Karpas-422 (cell line): ENCODE measurements around the gene CAMSAP1. TPM values are rescaled to one million over a fixed set of nuclear protein-coding genes. Genes with fewer than 3 reads are reported as not detected.

Experiments
- DNase-seq: peaks from one replicate; pipeline ENCODE4 v3.0.0-alpha.2; 2015
- H2AFZ ChIP-seq: fragments of 200-600 bp; sonication (generic); 2 replicates; pipeline ENCODE4 v1.6.1; 2014; ENCODE audit warnings: antibody characterized with exemption, low read length, mixed read lengths
- H3K27ac ChIP-seq: fragments of 200-600 bp; sonication (generic); 2 replicates; pipeline ENCODE4 v1.5.1; 2014; ENCODE audit warnings: mild to moderate bottlenecking, low read length, moderate library complexity
- H3K27me3 ChIP-seq: fragments of 200-600 bp; sonication (generic); 2 replicates; pipeline ENCODE4 v1.6.1; 2014; ENCODE audit warnings: low read length, mixed read lengths
- H3K36me3 ChIP-seq: fragments of 200-600 bp; sonication (generic); 2 replicates; pipeline ENCODE4 v1.6.1; 2014; ENCODE audit warnings: low read length, mixed read lengths; ENCODE audit not compliant: insufficient read depth
- H3K4me1 ChIP-seq: fragments of 200-600 bp; sonication (generic); 2 replicates; pipeline ENCODE4 v1.6.1; 2014; ENCODE audit warnings: mild to moderate bottlenecking, low read length, mixed read lengths
- H3K4me2 ChIP-seq: fragments of 200-600 bp; sonication (generic); 2 replicates; pipeline ENCODE4 v1.6.1; 2014; ENCODE audit warnings: low read length, low read depth, mild to moderate bottlenecking; ENCODE audit not compliant: poor library complexity, severe bottlenecking
- H3K4me3 ChIP-seq: fragments of 200-600 bp; sonication (generic); 2 replicates; pipeline ENCODE4 v1.5.1; 2014; ENCODE audit warnings: mild to moderate bottlenecking, antibody characterized with exemption, low read length, mixed read lengths
- H3K79me2 ChIP-seq: fragments of 200-600 bp; sonication (generic); 2 replicates; pipeline ENCODE4 v1.6.1; 2014; ENCODE audit warnings: mild to moderate bottlenecking, low read length, mixed read lengths
- H3K9ac ChIP-seq: fragments of 200-600 bp; sonication (generic); 2 replicates; pipeline ENCODE4 v1.6.0; 2014; ENCODE audit warnings: low read length
- H3K9me2 ChIP-seq: fragments of 200-600 bp; sonication (generic), shearing (Covaris generic); replicated peaks from 2 replicates; pipeline ENCODE4 v1.6.0; 2014; ENCODE audit warnings: mild to moderate bottlenecking, low read length, moderate library complexity; ENCODE audit not compliant: insufficient read depth
- H3K9me3 ChIP-seq: fragments of 300-700, 200-600 bp; sonication (generic); 2 replicates; pipeline ENCODE4 v1.6.1; 2014; ENCODE audit warnings: low read length, mixed read lengths
- H4K20me1 ChIP-seq: fragments of 200-600 bp; sonication (generic); 2 replicates; pipeline ENCODE4 v1.6.1; 2014; ENCODE audit warnings: mild to moderate bottlenecking, antibody characterized with exemption, low read length, low read depth; ENCODE audit not compliant: insufficient read depth
- total RNA-seq: library from RNA; depleted of rRNA; stranded (reverse); fragments of >200 nt; shearing (Covaris generic); gene quantifications from 2 replicates; pipeline ENCODE4 v1.2.3, GENCODE V29; 2014; ENCODE audit warnings: low replicate concordance

The CAMSAP1 gene
- total RNA-seq, 1 experiment from 2014 or later = 26.9 TPM

GRCh38 chr9:135886147-135886981 is 21.0 kb downstream of the CAMSAP1 start:
- H3K79me2 ChIP-seq = peaks cover 100% of the 10 kb centered on the region
- no peak overlapping the region for H3K9ac ChIP-seq
- no peak for DNase-seq
- no peaks in the 10 kb centered on the region for H3K9me3 ChIP-seq
- no peaks in the 10 kb centered on the region for H3K27me3 ChIP-seq
- no peak overlapping the region for H3K27ac ChIP-seq
- no peak overlapping the region for H3K4me3 ChIP-seq
- peaks cover 54% of the 10 kb centered on the region for H4K20me1 ChIP-seq
- H3K4me1 ChIP-seq = peaks cover 70% of the 10 kb centered on the region
- no peaks in the 10 kb centered on the region for H3K36me3 ChIP-seq
- no peak overlapping the region for H2AFZ ChIP-seq
- no peak overlapping the region for H3K4me2 ChIP-seq
- no peaks in the 10 kb centered on the region for H3K9me2 ChIP-seq

GRCh38 chr9:135885100-135885853 is 22.1 kb downstream of the CAMSAP1 start:
- Histone ChIP-seq H3K36me3 (no peaks in the 10 kb centered on the region), H3K4me2 (no peak overlapping the region), H3K4me1 (peaks cover 68% of the 10 kb centered on the region), H3K9ac (no peak overlapping the region), H2AFZ (no peak overlapping the region), H3K4me3 (no peak overlapping the region), H3K9me2 (no peaks in the 10 kb centered on the region), H4K20me1 (peaks cover 57% of the 10 kb centered on the region), H3K79me2 (peaks cover 97% of the 10 kb centered on the region), H3K27me3 (no peaks in the 10 kb centered on the region), H3K27ac (no peak overlapping the region), H3K9me3 (no peaks in the 10 kb centered on the region)
- DNase-seq = no peak

GRCh38 chr9:135884328-135885035 is 22.9 kb downstream of the CAMSAP1 start:
- no peak overlapping the region for H3K4me2 ChIP-seq
- H3K9me2 ChIP-seq = no peaks in the 10 kb centered on the region
- DNase-seq = no peak
- H3K9me3 ChIP-seq = no peaks in the 10 kb centered on the region
- H3K9ac ChIP-seq = no peak overlapping the region
- H3K79me2 ChIP-seq = peaks cover 97% of the 10 kb centered on the region
- H3K4me1 ChIP-seq = peaks cover 73% of the 10 kb centered on the region
- no peak overlapping the region for H3K4me3 ChIP-seq
- no peak overlapping the region for H2AFZ ChIP-seq
- H3K36me3 ChIP-seq = no peaks in the 10 kb centered on the region
- no peak overlapping the region for H3K27ac ChIP-seq
- no peaks in the 10 kb centered on the region for H3K27me3 ChIP-seq
- H4K20me1 ChIP-seq = peaks cover 57% of the 10 kb centered on the region

GRCh38 chr9:135883410-135884089 is 23.8 kb downstream of the CAMSAP1 start:
- H3K9ac ChIP-seq = no peak overlapping the region
- H3K79me2 ChIP-seq = peaks cover 97% of the 10 kb centered on the region
- no peak overlapping the region for H2AFZ ChIP-seq
- H3K36me3 ChIP-seq = no peaks in the 10 kb centered on the region
- peaks cover 54% of the 10 kb centered on the region for H4K20me1 ChIP-seq
- no peak overlapping the region for H3K4me3 ChIP-seq
- H3K9me2 ChIP-seq = no peaks in the 10 kb centered on the region
- H3K4me2 ChIP-seq = peak overlapping the region; percentile 6
- DNase-seq = peak; percentile 81
- H3K27me3 ChIP-seq = no peaks in the 10 kb centered on the region
- H3K9me3 ChIP-seq = no peaks in the 10 kb centered on the region
- H3K4me1 ChIP-seq = peaks cover 73% of the 10 kb centered on the region
- H3K27ac ChIP-seq = no peak overlapping the region

GRCh38 chr9:135882011-135882410 is 25.3 kb downstream of the CAMSAP1 start:
- Histone ChIP-seq H3K36me3 (no peaks in the 10 kb centered on the region), H3K4me1 (peaks cover 73% of the 10 kb centered on the region), H3K79me2 (peaks cover 97% of the 10 kb centered on the region), H3K4me2 (no peak overlapping the region), H4K20me1 (peaks cover 42% of the 10 kb centered on the region), H2AFZ (no peak overlapping the region), H3K9ac (no peak overlapping the region), H3K27me3 (no peaks in the 10 kb centered on the region), H3K4me3 (no peak overlapping the region), H3K9me3 (no peaks in the 10 kb centered on the region), H3K27ac (no peak overlapping the region), H3K9me2 (no peaks in the 10 kb centered on the region)
- DNase-seq = no peak

GRCh38 chr9:135880438-135880837 is 26.9 kb downstream of the CAMSAP1 start:
- Histone ChIP-seq H3K27ac (no peak overlapping the region), H3K4me1 (peaks cover 69% of the 10 kb centered on the region), H4K20me1 (peaks cover 37% of the 10 kb centered on the region), H3K4me2 (no peak overlapping the region), H3K4me3 (no peak overlapping the region), H3K27me3 (no peaks in the 10 kb centered on the region), H2AFZ (no peak overlapping the region), H3K9ac (no peak overlapping the region), H3K9me3 (no peaks in the 10 kb centered on the region), H3K36me3 (0 out of 2 replicates have a peak, but pooled peaks cover 3% of the 10 kb centered on the region), H3K79me2 (peaks cover 97% of the 10 kb centered on the region), H3K9me2 (no peaks in the 10 kb centered on the region)
- no peak for DNase-seq

GRCh38 chr9:135879619-135880018 is 27.7 kb downstream of the CAMSAP1 start:
- Histone ChIP-seq H2AFZ (no peak overlapping the region), H3K79me2 (peaks cover 97% of the 10 kb centered on the region), H3K36me3 (0 out of 2 replicates have a peak, but pooled peaks cover 3% of the 10 kb centered on the region), H3K9me2 (no peaks in the 10 kb centered on the region), H3K9ac (no peak overlapping the region), H4K20me1 (peaks cover 36% of the 10 kb centered on the region), H3K4me3 (no peak overlapping the region), H3K27me3 (no peaks in the 10 kb centered on the region), H3K9me3 (no peaks in the 10 kb centered on the region), H3K4me2 (no peak overlapping the region), H3K4me1 (peaks cover 67% of the 10 kb centered on the region), H3K27ac (0 out of 2 replicates have a peak overlapping the region, but pooled peaks have one; percentile 72)
- no peak for DNase-seq
